ENCODE data around the gene ECE1.

The ECE1 gene

DNA sequence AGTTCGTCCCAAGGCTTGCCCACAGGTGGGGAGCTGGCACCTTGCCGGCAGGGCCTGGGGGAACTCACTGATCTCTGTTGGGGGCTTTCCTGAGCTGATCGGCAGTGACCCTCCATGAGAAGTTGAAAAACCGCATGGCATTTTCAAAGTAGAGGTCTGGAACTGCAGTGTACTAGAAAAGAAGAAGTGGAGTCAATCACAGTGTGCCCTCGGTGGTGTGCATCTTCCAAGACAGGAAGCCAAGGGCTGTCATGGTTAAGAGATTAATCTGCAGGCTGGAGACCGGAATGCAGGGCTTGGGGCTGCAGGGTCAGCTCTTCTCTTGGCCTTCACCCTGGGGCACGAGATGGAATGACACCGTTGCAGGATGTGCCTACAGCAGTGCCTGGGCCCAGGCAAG, 56.8 kb downstream of the ECE1 start:
- TF ChIP-seq, protein P1, sequence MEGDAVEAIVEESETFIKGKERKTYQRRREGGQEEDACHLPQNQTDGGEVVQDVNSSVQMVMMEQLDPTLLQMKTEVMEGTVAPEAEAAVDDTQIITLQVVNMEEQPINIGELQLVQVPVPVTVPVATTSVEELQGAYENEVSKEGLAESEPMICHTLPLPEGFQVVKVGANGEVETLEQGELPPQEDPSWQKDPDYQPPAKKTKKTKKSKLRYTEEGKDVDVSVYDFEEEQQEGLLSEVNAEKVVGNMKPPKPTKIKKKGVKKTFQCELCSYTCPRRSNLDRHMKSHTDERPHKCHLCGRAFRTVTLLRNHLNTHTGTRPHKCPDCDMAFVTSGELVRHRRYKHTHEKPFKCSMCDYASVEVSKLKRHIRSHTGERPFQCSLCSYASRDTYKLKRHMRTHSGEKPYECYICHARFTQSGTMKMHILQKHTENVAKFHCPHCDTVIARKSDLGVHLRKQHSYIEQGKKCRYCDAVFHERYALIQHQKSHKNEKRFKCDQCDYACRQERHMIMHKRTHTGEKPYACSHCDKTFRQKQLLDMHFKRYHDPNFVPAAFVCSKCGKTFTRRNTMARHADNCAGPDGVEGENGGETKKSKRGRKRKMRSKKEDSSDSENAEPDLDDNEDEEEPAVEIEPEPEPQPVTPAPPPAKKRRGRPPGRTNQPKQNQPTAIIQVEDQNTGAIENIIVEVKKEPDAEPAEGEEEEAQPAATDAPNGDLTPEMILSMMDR (IDR thresholded peaks at IDR 0.05): no peak

DNA sequence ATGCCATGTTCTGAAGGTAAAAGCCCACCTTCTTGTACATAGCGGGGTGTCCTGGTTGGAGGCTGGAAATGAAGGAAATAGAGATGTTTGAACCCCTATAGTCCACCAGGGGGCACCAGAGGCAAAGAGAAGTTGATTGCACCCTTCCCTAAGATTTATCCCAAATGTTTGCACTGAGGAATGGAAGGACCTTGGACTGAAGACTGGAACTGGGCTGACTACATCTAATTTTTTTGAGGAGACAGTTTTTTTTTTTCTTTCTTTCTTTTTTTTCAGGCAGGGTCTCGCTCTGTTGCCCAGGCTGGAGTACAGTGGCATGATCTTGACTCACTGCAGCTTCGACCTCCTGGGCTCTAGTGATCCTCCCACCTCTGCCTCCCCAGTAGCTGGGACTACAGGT, 58.2 kb downstream of the ECE1 start:
- TF ChIP-seq, protein P1 (IDR thresholded peaks at IDR 0.05): peak; percentile 54

- TF ChIP-seq, protein P1 (IDR thresholded peaks at IDR 0.05): no peak
Measured at GRCh38 chr1:21229246-21230000, 60.8 kb downstream of the ECE1 start.

GRCh38 chr1:21225065-21225464, 65.2 kb downstream of the ECE1 start:
- TF ChIP-seq, protein P1 (IDR thresholded peaks at IDR 0.05): no peak

- TF ChIP-seq, protein P1 (IDR thresholded peaks at IDR 0.05): no peak
Measured at GRCh38 chr1:21220815-21221214, 69.4 kb downstream of the ECE1 start.

DNA sequence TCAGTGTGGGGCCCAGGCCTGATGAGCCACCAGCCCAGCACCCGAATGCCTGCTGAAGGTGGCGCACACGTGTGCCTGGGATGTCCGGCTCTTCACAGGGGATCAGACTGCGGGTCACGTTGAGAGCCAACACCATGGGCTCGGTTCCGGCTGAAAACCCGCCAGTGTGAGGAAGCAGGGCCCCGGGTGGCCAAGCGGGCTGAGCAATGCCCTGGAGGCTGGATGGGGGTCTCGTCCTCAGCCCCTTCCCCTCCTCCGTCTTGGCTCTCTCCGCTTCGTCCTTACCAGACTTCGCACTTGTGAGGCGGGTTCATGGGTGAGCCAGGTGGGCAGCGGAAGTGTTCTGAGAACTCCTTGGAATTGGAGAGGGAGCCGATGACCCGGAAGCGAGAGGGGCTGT, 70.6 kb downstream of the ECE1 start:
- TF ChIP-seq, protein P1 (IDR thresholded peaks at IDR 0.05): no peak

DNA sequence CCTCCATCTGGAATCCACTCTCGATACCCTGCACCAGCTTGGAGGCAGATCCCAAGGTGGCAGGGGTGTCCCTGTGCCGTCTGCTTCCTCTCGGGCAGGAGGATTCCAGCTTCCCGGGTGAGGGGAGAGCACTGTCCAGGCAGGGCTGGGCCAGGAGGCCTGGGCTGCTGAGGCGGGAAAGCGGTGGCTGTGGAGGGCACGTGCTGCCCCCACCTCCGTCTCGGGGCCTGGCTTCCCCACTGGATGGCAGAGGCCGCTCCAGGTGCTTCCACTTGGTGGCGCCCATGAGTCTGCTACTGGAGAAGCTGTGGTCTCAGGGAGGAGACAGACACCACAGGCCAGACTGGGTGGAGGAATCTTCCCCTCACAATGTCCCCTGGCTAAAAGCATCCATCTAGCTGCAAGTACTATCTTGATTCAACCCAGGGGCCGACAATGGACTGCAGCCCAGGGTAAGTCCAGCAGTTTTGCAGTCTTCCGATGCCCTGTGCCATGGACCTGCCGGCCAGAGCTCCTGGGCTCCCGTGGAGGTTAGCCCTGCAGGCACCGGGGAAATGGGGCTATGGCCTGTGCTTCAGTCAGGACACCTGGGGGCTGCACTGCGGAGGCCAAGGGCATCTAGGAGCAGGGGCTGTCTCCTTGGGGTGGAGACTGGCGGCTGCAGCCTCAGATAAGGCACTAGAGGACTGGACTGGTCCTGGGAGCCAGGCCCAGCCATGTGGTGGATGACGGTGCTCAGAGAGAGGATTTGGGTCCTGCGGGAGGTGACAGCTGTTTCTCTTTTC, 72.3 kb downstream of the ECE1 start:
- TF ChIP-seq, protein P1 (IDR thresholded peaks at IDR 0.05): peak; percentile 44
